Peyer's patch (tissue), 4 donors: Measurements from ENCODE around the gene ZSWIM1. TPM values are rescaled to one million over a fixed set of nuclear protein-coding genes. Genes with fewer than 3 reads are reported as not detected.

ENCODE experiments used
- DNase-seq, 3 donors: peaks; one replicate each; pipeline ENCODE4 v3.0.0-alpha.2; 2017 to 2019
- H3K27ac ChIP-seq, 4 donors: fragments of 200-600 bp; sonication (generic); one replicate each; pipeline ENCODE4 v1.5.1; 2016 to 2019
- H3K27me3 ChIP-seq, 2 donors: fragments of 200-600 bp; sonication (generic); one replicate each; pipeline ENCODE4 v1.5.1; 2019
- H3K36me3 ChIP-seq, 3 donors: fragments of 200-600 bp; sonication (generic); one replicate each; pipeline ENCODE4 v1.5.1; 2016 to 2019
- H3K4me1 ChIP-seq, 4 donors: fragments of 200-600 bp; sonication (generic); one replicate each; pipeline ENCODE4 v1.5.1; 2016 to 2019
- H3K4me3 ChIP-seq, 4 donors: fragments of 200-600 bp; sonication (generic); 1 replicate in 3 of 4; 2 replicates in 1 of 4; pipeline ENCODE4 v1.5.1; 2016 to 2019; ENCODE audit warnings: mild to moderate bottlenecking in 1 of 4
- H3K9me3 ChIP-seq, 4 donors: fragments of 200-600 bp; sonication (generic); one replicate each; pipeline ENCODE4 v1.5.1; 2016 to 2019; ENCODE audit warnings: mild to moderate bottlenecking in 1 of 4
- CTCF ChIP-seq, 6 experiments: fragments of 450-650 bp in 4 of 6; fragments of 200-600 bp in 2 of 6; sonication (generic) in 1 of 6; IDR thresholded peaks; one replicate each; pipeline ENCODE4 v1.5.1; 2017 to 2019; ENCODE audit warnings: antibody characterized with exemption in 6 of 6, mild to moderate bottlenecking in 3 of 6, moderate library complexity in 1 of 6
- POLR2A ChIP-seq, 2 donors: fragments of 450-650 bp; IDR thresholded peaks; one replicate each; pipeline ENCODE4 v1.5.1; 2017; ENCODE audit warnings: antibody characterized with exemption in 2 of 2, mild to moderate bottlenecking in 2 of 2, moderate library complexity in 2 of 2
- total RNA-seq, 4 donors: library from RNA; depleted of rRNA; stranded (reverse); fragments of >200 nt; gene quantifications; one replicate each; pipeline ENCODE4 v1.1.0, GENCODE V29; 2016

The ZSWIM1 gene
- total RNA-seq, 4 donors from 2014 or later = 6.6 to 14.5 (median 11.9) TPM

- no peak overlapping the region for H3K27ac ChIP-seq
- no peaks in the 10 kb centered on the region for H3K9me3 ChIP-seq
- peaks cover 0 to 35% (median 3%) of the 10 kb centered on the region in 4 donors for H3K4me1 ChIP-seq
- H3K27me3 ChIP-seq = no peaks in the 10 kb centered on the region
- TF ChIP-seq POLR2A (IDR thresholded peaks at IDR 0.05) (no peak), CTCF (IDR thresholded peaks at IDR 0.05) (no peak)
- DNase-seq = no peak
- peaks cover 0 to 34% (median 0%) of the 10 kb centered on the region in 3 donors for H3K36me3 ChIP-seq
- H3K4me3 ChIP-seq = no peak overlapping the region
These were observed 2.1 kb downstream of the ZSWIM1 start for GRCh38 chr20:45883100-45883469.

GRCh38 chr20:45886590-45887345 lies 5.7 kb downstream of the ZSWIM1 start:
- TF ChIP-seq POLR2A (IDR thresholded peaks at IDR 0.05) (no peak), CTCF (IDR thresholded peaks at IDR 0.05) (no peak)
- no peaks in the 10 kb centered on the region for H3K9me3 ChIP-seq
- peaks cover 0 to 40% (median 0%) of the 10 kb centered on the region in 3 donors for H3K36me3 ChIP-seq
- peaks cover 0 to 46% (median 2%) of the 10 kb centered on the region in 4 donors for H3K4me1 ChIP-seq
- H3K27me3 ChIP-seq = no peaks in the 10 kb centered on the region
- no peak overlapping the region for H3K27ac ChIP-seq
- DNase-seq = no peak
- H3K4me3 ChIP-seq = no peak overlapping the region

GRCh38 chr20:45887346-45887715 lies 6.3 kb downstream of the ZSWIM1 start, which contains the start of gene SPATA25:
TSS of gene SPATA25 (minus strand) at chr20:45887622. CDS start at chr20:45887590, 32 bp downstream.
- H3K27me3 ChIP-seq = no peaks in the 10 kb centered on the region
- TF ChIP-seq CTCF (IDR thresholded peaks at IDR 0.05) = no peak
- no peak for TF ChIP-seq POLR2A (IDR thresholded peaks at IDR 0.05)
- H3K4me3 ChIP-seq = no peak within 1 kb of the TSS
- no peak within 1 kb of the TSS for H3K27ac ChIP-seq
- H3K36me3 ChIP-seq = peaks cover 0 to 40% (median 0%) of the 10 kb centered on the region in 3 donors
- peaks cover 0 to 46% (median 3%) of the 10 kb centered on the region in 4 donors for H3K4me1 ChIP-seq
- DNase-seq = no peak
- H3K9me3 ChIP-seq = no peaks in the 10 kb centered on the region

- no peak for DNase-seq
- H3K4me3 ChIP-seq = no peak overlapping the region
- TF ChIP-seq POLR2A (IDR thresholded peaks at IDR 0.05) (no peak), CTCF (IDR thresholded peaks at IDR 0.05) (peak in 1 of 6 experiments; percentile 6)
- H3K36me3 ChIP-seq = peaks cover 0 to 30% (median 0%) of the 10 kb centered on the region in 3 donors
- no peaks in the 10 kb centered on the region for H3K27me3 ChIP-seq
- H3K4me1 ChIP-seq = peaks cover 0 to 51% (median 11%) of the 10 kb centered on the region in 4 donors
- H3K9me3 ChIP-seq = no peaks in the 10 kb centered on the region
- H3K27ac ChIP-seq = no peak overlapping the region
These were observed 7.7 kb downstream of the ZSWIM1 start for GRCh38 chr20:45888681-45889080.

- Histone ChIP-seq H3K4me1 (peaks cover 0 to 42% (median 11%) of the 10 kb centered on the region in 4 donors), H3K27me3 (no peaks in the 10 kb centered on the region), H3K9me3 (no peaks in the 10 kb centered on the region), H3K36me3 (peaks cover 0 to 38% (median 0%) of the 10 kb centered on the region in 3 donors), H3K4me3 (peak overlapping the region; percentile 71 to 89 (median 88)), H3K27ac (peak overlapping the region; percentile 72 to 92 (median 84))
- TF ChIP-seq POLR2A (IDR thresholded peaks at IDR 0.05) = peak in 1 of 2 donors; percentile 9
- TF ChIP-seq CTCF (IDR thresholded peaks at IDR 0.05) = peak; percentile 15 to 62 (median 54)
- peak; percentile 82 to 89 (median 83) for DNase-seq
These were observed 9.3 kb downstream of the ZSWIM1 start for GRCh38 chr20:45890077-45890984.
